IMR-90 (cell line): ENCODE measurements around the gene SREBF2. TPM values are rescaled to one million over a fixed set of nuclear protein-coding genes. Genes with fewer than 3 reads are reported as not detected.

Experiments
- ATAC-seq: fragments of 200-7000 bp; cut with Tn5 transposase; 2 replicates; pipeline ENCODE4 v1.9.1; 2020; ENCODE audit warnings: low read depth, mild to moderate bottlenecking, moderate library complexity
- BruUV-seq: library from RNA; stranded (reverse); fragments of 400-500 nt; replicated peaks from 2 replicates; lab custom pipeline; 2021; lab: Mats Ljungman, UMichigan
- CTCF ChIA-PET: fragments of 300-600 bp; formaldehyde crosslinking; extraction: SDS; loops from one replicate; lab custom pipeline; 2021; ENCODE audit warnings: antibody characterized with exemption; lab: Yijun Ruan, JAX
- POLR2A ChIA-PET: fragments of 300-600 bp; sonication (Branson Sonifier 250); formaldehyde crosslinking; loops from one replicate; lab custom pipeline; 2022; ENCODE audit warnings: antibody characterized with exemption; ENCODE audit not compliant: unreplicated experiment; lab: Charles Lee
- DNase-seq: peaks from one replicate; pipeline ENCODE4 v3.0.0; 2013
- H2AFZ ChIP-seq: replicated peaks from 2 replicates; pipeline ENCODE3; 2013; ENCODE audit warnings: low read length, mild to moderate bottlenecking; ENCODE audit not compliant: poor library complexity
- H2AK5ac ChIP-seq: 2 replicates; pipeline ENCODE4 v1.6.1; 2013; ENCODE audit warnings: low read depth, low read length, inconsistent platforms
- H2AK9ac ChIP-seq: replicated peaks from 2 replicates; pipeline ENCODE3; 2013; ENCODE audit warnings: mild to moderate bottlenecking, low read depth, low read length, moderate library complexity; ENCODE audit not compliant: poor library complexity
- H2BK120ac ChIP-seq: 2 replicates; pipeline ENCODE4 v1.6.1; 2013; ENCODE audit warnings: low read depth, low read length, inconsistent platforms
- H2BK15ac ChIP-seq: 3 replicates; pipeline ENCODE4 v1.6.1; 2013; ENCODE audit warnings: low read depth, low read length, inconsistent platforms
- H2BK20ac ChIP-seq: 2 replicates; pipeline ENCODE4 v1.6.1; 2013; ENCODE audit warnings: low read depth, mild to moderate bottlenecking, inconsistent platforms, low read length, moderate library complexity
- H2BK5ac ChIP-seq: 2 replicates; pipeline ENCODE4 v1.6.1; 2013; ENCODE audit warnings: mild to moderate bottlenecking, low read depth, low read length, inconsistent platforms; ENCODE audit not compliant: poor library complexity, severe bottlenecking
- H3K14ac ChIP-seq: replicated peaks from 2 replicates; pipeline ENCODE4 v1.6.1; 2013; ENCODE audit warnings: low read depth, low read length, inconsistent platforms
- H3K18ac ChIP-seq: 2 replicates; pipeline ENCODE4 v1.6.1; 2013; ENCODE audit warnings: low read depth, low read length, control low read depth
- H3K23ac ChIP-seq: 2 replicates; pipeline ENCODE4 v1.6.1; 2013; ENCODE audit warnings: low read depth, low read length, inconsistent platforms
- H3K27ac ChIP-seq: 2 replicates; pipeline ENCODE4 v1.5.1; 2013; ENCODE audit warnings: mild to moderate bottlenecking, control low read depth, low read length; ENCODE audit not compliant: insufficient read depth
- H3K27me3 ChIP-seq: 2 replicates; pipeline ENCODE4 v1.6.1; 2013; ENCODE audit warnings: low read length; ENCODE audit not compliant: control insufficient read depth, insufficient read depth
- H3K36me3 ChIP-seq: 2 replicates; pipeline ENCODE4 v1.6.1; 2013; ENCODE audit warnings: low read length, mixed read lengths; ENCODE audit not compliant: control insufficient read depth, insufficient read depth
- H3K4ac ChIP-seq: 2 replicates; pipeline ENCODE4 v1.6.1; 2013; ENCODE audit warnings: low read depth, low read length, inconsistent platforms
- H3K4me1 ChIP-seq: 2 replicates; pipeline ENCODE4 v1.6.1; 2013; ENCODE audit warnings: low read length, mixed read lengths; ENCODE audit not compliant: control insufficient read depth, insufficient read depth
- H3K4me2 ChIP-seq: 2 replicates; pipeline ENCODE4 v1.6.1; 2013; ENCODE audit warnings: low read depth, mild to moderate bottlenecking, control low read depth, low read length, moderate library complexity
- H3K4me3 ChIP-seq: 2 replicates; pipeline ENCODE4 v1.5.1; 2013; ENCODE audit warnings: low read depth, mild to moderate bottlenecking, control low read depth, low read length, moderate library complexity; ENCODE audit not compliant: insufficient read depth
- H3K56ac ChIP-seq: 2 replicates; pipeline ENCODE4 v1.6.1; 2013; ENCODE audit warnings: low read length, inconsistent platforms; ENCODE audit not compliant: insufficient read depth; ENCODE audit errors: extremely low read depth
- H3K79me1 ChIP-seq, 2 experiments: 2 replicates each; pipeline ENCODE4 v1.6.1; 2013; ENCODE audit warnings: low read length in 2 of 2, inconsistent platforms in 1 of 2, low read depth in 1 of 2
- H3K9ac ChIP-seq: 2 replicates; pipeline ENCODE4 v1.6.1; 2013; ENCODE audit warnings: low read depth, low read length, control low read depth
- H3K9me1 ChIP-seq: 2 replicates; pipeline ENCODE4 v1.6.1; 2013; ENCODE audit warnings: low read length, inconsistent platforms; ENCODE audit not compliant: insufficient read depth
- H3K9me3 ChIP-seq: 2 replicates; pipeline ENCODE4 v1.6.1; 2013; ENCODE audit warnings: low read length; ENCODE audit not compliant: control insufficient read depth, insufficient read depth
- H4K20me1 ChIP-seq: 2 replicates; pipeline ENCODE4 v1.6.1; 2013; ENCODE audit warnings: low read length, inconsistent platforms; ENCODE audit not compliant: insufficient read depth
- H4K5ac ChIP-seq: 2 replicates; pipeline ENCODE4 v1.6.1; 2013; ENCODE audit warnings: mild to moderate bottlenecking, low read depth, low read length, control low read depth
- H4K8ac ChIP-seq, 2 experiments: 2 replicates each; pipeline ENCODE4 v1.6.1; 2013; ENCODE audit warnings: low read depth in 2 of 2, low read length in 2 of 2, control low read depth in 1 of 2, inconsistent platforms in 1 of 2
- H4K91ac ChIP-seq: 2 replicates; pipeline ENCODE4 v1.6.1; 2013; ENCODE audit warnings: low read depth, low read length, inconsistent platforms; ENCODE audit not compliant: insufficient read depth
- CEBPB ChIP-seq: IDR thresholded peaks from 2 replicates; pipeline ENCODE4 v1.6.1; 2012; ENCODE audit warnings: low read depth, low read length, improper control_type of control experiment
- ELK1 ChIP-seq: fragments of 150-350 bp; IDR thresholded peaks from 2 replicates; pipeline ENCODE4 v1.6.1; 2016; ENCODE audit warnings: low read depth, mild to moderate bottlenecking, low read length, moderate library complexity, borderline replicate concordance
- FOS ChIP-seq: fragments of 150-350 bp; IDR thresholded peaks from 2 replicates; pipeline ENCODE4 v1.6.1; 2016; ENCODE audit warnings: low read depth, low read length
- MXI1 ChIP-seq: IDR thresholded peaks from 2 replicates; pipeline ENCODE4 v1.6.1; 2012; ENCODE audit warnings: low read depth, mild to moderate bottlenecking, low read length, moderate library complexity, borderline replicate concordance
- WGBS, 2 experiments: methylation state at CpG; one replicate each; pipeline versions ENCODE4 v1.1.5 to v1.1.7; 2013; ENCODE audit warnings: missing lambda C conversion rate in 2 of 2; ENCODE audit not compliant: insufficient read length in 1 of 2; ENCODE audit errors: extremely low coverage in 2 of 2; 5-methylcytosine and 5-hydroxymethylcytosine counted together
- dilution Hi-C: fragments of 300-500 bp; cut with HindIII; formaldehyde crosslinking; loops from one replicate; pipeline ENCODE4 v1.14.3; 2018; ENCODE audit warnings: low sequenced_read_pairs; ENCODE audit not compliant: unreplicated experiment
- in situ Hi-C: fragments of 300-500 bp; cut with MboI; formaldehyde crosslinking; loops from 3 replicates; pipeline ENCODE4 v1.14.3; 2019; ENCODE audit warnings: low sequenced_read_pairs, inconsistent platforms, mixed read lengths
- intact Hi-C: fragments of 100-400 bp; cut with micrococcal nuclease; formaldehyde crosslinking; loops from 2 replicates; pipeline ENCODE4 v1.10.0; 2022
- polyA plus RNA-seq, 3 experiments: library from polyadenylated mRNA; depleted of rRNA; stranded (reverse); fragments of >200 nt; gene quantifications; 2 replicates each; pipeline ENCODE4 v1.2.3, GENCODE V29; 2012; ENCODE audit warnings: low replicate concordance in 1 of 3
- total RNA-seq: library from RNA; depleted of rRNA; stranded (reverse); fragments of >200 nt; gene quantifications from 2 replicates; pipeline ENCODE4 v1.2.3, GENCODE V29; 2012

Gene SREBF2
- total and polyA plus RNA-seq, 2 of the 4 experiments (the other 2 are of a cell fraction): 8.1 to 47.4 TPM

DNA sequence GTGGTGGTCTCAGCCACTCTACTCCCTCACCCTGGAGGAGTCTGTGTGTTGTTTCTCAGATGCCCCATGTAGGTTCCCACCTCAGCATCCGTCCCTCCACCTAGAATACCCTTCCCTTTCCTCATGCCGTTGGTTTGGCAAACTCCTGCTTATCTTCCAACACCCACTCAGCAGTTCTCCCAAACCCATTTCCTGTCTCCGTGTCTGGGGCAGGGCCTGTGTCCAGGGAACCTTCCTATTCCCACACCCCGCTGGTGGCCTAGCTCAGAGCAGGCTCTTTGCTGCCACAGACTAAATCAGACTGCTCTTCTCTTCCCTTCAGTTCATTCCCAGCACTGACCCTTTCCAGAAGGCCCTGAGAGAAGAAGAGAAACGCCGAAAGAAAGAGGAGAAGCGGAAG lies 7.5 kb upstream of the SREBF2 start (continued):
- no peak for TF ChIP-seq ELK1
- TF ChIP-seq CEBPB: no peak
- TF ChIP-seq MXI1: no peak

DNA sequence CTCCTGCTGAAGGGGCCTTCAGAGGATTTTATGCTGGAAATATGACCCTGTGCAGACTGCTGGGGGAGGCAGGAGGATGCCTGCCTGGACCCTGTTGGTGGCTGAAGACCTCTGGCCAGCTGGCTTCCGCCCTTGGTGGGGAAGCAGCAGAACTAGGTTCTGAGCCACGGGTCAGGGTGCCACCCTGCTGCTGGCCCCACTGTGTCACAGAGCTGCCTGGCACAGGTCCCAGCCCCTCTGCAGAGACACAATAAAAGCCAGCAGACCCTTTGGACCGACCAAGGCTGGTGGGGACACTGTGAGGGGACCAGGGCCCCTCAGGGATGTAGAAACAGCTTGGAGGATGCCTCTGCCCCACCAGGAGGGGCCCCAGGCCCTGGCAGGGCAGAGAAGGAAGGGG lies 6.9 kb upstream of the SREBF2 start:
- 50% methylated on average over 1 of the region's 3 CpGs; no CpG with 5 or more reads in 1 of the 2 experiments for WGBS, 2 experiments
- Histone ChIP-seq H3K4me3 (no peak overlapping the region), H3K36me3 (no peaks in the 10 kb centered on the region), H4K5ac (no peak overlapping the region; the same call in 1 of the 2 replicates), H3K4ac (peak overlapping the region; percentile 57; the same call in 1 of the 2 replicates), H4K91ac (0 out of 2 replicates have a peak overlapping the region, but pooled peaks have one; percentile 11), H2BK15ac (no peak overlapping the region), H3K79me1 (peaks cover 0 to 4% of the 10 kb centered on the region in 2 experiments; a peak in 1 of 4 replicates), H3K9me3 (no peaks in the 10 kb centered on the region), H2BK5ac (no peak overlapping the region), H4K20me1 (no peaks in the 10 kb centered on the region), H3K4me1 (peaks cover 20% of the 10 kb centered on the region), H2AFZ (peak overlapping the region; percentile 8), H3K56ac (no peak overlapping the region), H3K4me2 (no peak overlapping the region), H3K9ac (no peak overlapping the region), H3K14ac (no peak overlapping the region), H4K8ac (peak overlapping the region in 1 of 2 experiments; percentile 32; a peak in 1 of 4 replicates), H3K27ac (no peak overlapping the region), H2AK9ac (no peak overlapping the region), H2BK120ac (no peak overlapping the region), H2BK20ac (no peak overlapping the region), H2AK5ac (peak overlapping the region; percentile 39; the same call in 1 of the 2 replicates), H3K9me1 (peaks cover 4% of the 10 kb centered on the region; the same call in 1 of the 2 replicates), H3K18ac (no peak overlapping the region), H3K27me3 (no peaks in the 10 kb centered on the region), H3K23ac (no peak overlapping the region)
- ChIA-PET CTCF (no interaction called here), POLR2A (interaction anchor here (1.1 kb wide), 1 partner anchor 26 kb away, joined by 3 read pairs; the partner anchor contains the start of gene CCDC134)
- in situ Hi-C loops: no loop called here
- no TSS peak for BruUV-seq
- no peak for TF ChIP-seq CEBPB
- TF ChIP-seq FOS: no peak
- ATAC-seq: no peak
- no peak for DNase-seq
- intact Hi-C loops: no loop called here
- dilution Hi-C loops: no loop called here
